GM19240 (cell line): ENCODE measurements around the gene OGFOD2.

Experiments
- DNase-seq: peaks from one replicate; pipeline ENCODE4 v3.0.0; 2011; ENCODE audit warnings: low spot score; ENCODE audit not compliant: insufficient read length

Gene OGFOD2

GRCh38 chr12:122976648-122976975 lies 1.6 kb downstream of the OGFOD2 start:
- no peak for DNase-seq

- DNase-seq, result no peak
Measured at GRCh38 chr12:122977153-122977552, 2.1 kb downstream of the OGFOD2 start.

GRCh38 chr12:122977655-122978392 lies 2.8 kb downstream of the OGFOD2 start:
- no peak for DNase-seq

GRCh38 chr12:122978507-122978955 lies 3.5 kb downstream of the OGFOD2 start:
- DNase-seq, result no peak

- DNase-seq, result no peak
Measured at GRCh38 chr12:122979001-122979907, 4.2 kb downstream of the OGFOD2 start.

- DNase-seq, result no peak
Measured at GRCh38 chr12:122979908-122980182, 4.8 kb downstream of the OGFOD2 start.

GRCh38 chr12:122980183-122981035 lies 5.4 kb downstream of the OGFOD2 start, which contains the start of gene ARL6IP4:
ARL6IP4 (plus strand) TSS chr12:122980681; CDS start chr12:122981140, 459 bp downstream.
- DNase-seq, result peak; percentile 84

GRCh38 chr12:122981036-122981471 lies 6.0 kb downstream of the OGFOD2 start:
- no peak for DNase-seq

GRCh38 chr12:122981587-122982476 lies 6.8 kb downstream of the OGFOD2 start:
- no peak for DNase-seq

- DNase-seq, result no peak
Measured at GRCh38 chr12:122982477-122982815, 7.4 kb downstream of the OGFOD2 start.

GRCh38 chr12:122982963-122983788 lies 8.1 kb downstream of the OGFOD2 start:
- DNase-seq, result no peak

GRCh38 chr12:122983789-122984515 lies 8.9 kb downstream of the OGFOD2 start:
- DNase-seq, result no peak

GRCh38 chr12:122984612-122985337 lies 9.7 kb downstream of the OGFOD2 start:
- no peak for DNase-seq

GRCh38 chr12:122985338-122986257 lies 10.6 kb downstream of the OGFOD2 start:
- no peak for DNase-seq

- DNase-seq, result no peak
Measured at GRCh38 chr12:122986258-122986871, 11.3 kb downstream of the OGFOD2 start.

- no peak for DNase-seq
Measured at GRCh38 chr12:122987086-122987951, 12.3 kb downstream of the OGFOD2 start.
